ENCODE results near the gene FBXL7.

Gene FBXL7

DNA sequence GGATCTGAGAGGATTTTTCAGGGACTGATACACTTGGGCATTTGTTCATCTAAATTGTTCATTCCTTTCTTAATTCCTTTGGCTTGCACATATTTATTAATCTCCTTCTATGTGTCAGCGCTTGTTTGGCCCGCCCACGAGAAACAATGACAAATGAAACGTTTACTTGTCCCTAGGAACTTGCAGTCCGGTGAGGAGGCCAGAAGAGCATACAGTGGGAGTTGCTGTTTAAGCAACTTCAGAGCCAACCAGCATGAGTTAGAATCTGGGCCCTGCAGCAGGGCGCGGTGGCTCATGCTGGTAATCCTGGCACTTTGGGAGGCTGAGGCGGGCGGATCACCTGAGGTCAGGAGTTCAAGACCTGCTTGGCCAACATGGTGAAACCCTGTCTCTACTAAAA is 18.8 kb downstream of the FBXL7 start:
- no peaks in the 10 kb centered on the region for H3K9me2 ChIP-seq (replicated peaks; ENCODE audit: control insufficient read depth, low read length)
- TF ChIP-seq EZH2phosphoT487 (IDR thresholded peaks at IDR 0.05; ENCODE audit: borderline replicate concordance, low read length), result no peak
- TF ChIP-seq, protein P1, sequence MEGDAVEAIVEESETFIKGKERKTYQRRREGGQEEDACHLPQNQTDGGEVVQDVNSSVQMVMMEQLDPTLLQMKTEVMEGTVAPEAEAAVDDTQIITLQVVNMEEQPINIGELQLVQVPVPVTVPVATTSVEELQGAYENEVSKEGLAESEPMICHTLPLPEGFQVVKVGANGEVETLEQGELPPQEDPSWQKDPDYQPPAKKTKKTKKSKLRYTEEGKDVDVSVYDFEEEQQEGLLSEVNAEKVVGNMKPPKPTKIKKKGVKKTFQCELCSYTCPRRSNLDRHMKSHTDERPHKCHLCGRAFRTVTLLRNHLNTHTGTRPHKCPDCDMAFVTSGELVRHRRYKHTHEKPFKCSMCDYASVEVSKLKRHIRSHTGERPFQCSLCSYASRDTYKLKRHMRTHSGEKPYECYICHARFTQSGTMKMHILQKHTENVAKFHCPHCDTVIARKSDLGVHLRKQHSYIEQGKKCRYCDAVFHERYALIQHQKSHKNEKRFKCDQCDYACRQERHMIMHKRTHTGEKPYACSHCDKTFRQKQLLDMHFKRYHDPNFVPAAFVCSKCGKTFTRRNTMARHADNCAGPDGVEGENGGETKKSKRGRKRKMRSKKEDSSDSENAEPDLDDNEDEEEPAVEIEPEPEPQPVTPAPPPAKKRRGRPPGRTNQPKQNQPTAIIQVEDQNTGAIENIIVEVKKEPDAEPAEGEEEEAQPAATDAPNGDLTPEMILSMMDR (IDR thresholded peaks at IDR 0.05; ENCODE audit: low read depth, low read length, poor library complexity, severe bottlenecking), result no peak
- H3K79me2 ChIP-seq (ENCODE audit: control insufficient read depth, low read length), result no peaks in the 10 kb centered on the region
- no peak overlapping the region for H3K4me3 ChIP-seq (ENCODE audit: low read length)
- H3K9me3 ChIP-seq (ENCODE audit: control insufficient read depth, insufficient read depth, low read length), result no peaks in the 10 kb centered on the region
- H3K27me3 ChIP-seq (ENCODE audit: control insufficient read depth, low read length), result no peaks in the 10 kb centered on the region
- no peaks in the 10 kb centered on the region for H3K4me1 ChIP-seq (ENCODE audit: control insufficient read depth, low read length)
- no peaks in the 10 kb centered on the region for H4K20me1 ChIP-seq (ENCODE audit: control insufficient read depth, insufficient read depth, low read depth, low read length)
- no peaks in the 10 kb centered on the region for H3F3A ChIP-seq (ENCODE audit: control insufficient read depth, insufficient read depth)
- no peaks in the 10 kb centered on the region for H3K36me3 ChIP-seq (ENCODE audit: control insufficient read depth, low read length)
- no peak overlapping the region for H3K27ac ChIP-seq (ENCODE audit: low read depth, low read length)
- H3K4me2 ChIP-seq (ENCODE audit: low read length), result no peak overlapping the region

DNA sequence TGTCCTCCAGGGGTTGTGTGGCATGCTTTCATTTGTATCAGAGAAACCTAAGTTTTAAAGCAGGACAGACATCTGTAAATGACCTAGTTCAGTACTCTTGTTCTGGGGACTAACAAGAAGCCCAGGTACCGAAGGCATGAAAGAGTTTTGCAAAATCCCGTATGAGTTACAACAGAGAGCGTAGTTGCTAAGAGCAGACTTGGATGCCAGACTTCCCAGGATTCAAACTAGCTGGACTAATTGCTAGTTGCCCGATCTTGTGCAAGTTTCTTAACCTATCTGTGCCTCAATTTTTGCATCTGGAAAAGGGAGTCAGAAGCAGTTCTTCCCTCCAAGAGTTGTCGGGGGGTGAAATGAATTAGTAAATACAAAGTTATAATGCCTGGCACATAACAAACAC is 20.9 kb downstream of the FBXL7 start:
- Histone ChIP-seq H3K4me2 (ENCODE audit: low read length) (no peak overlapping the region), H3K27ac (ENCODE audit: low read depth, low read length) (no peak overlapping the region), H3K4me1 (ENCODE audit: control insufficient read depth, low read length) (no peaks in the 10 kb centered on the region), H3F3A (ENCODE audit: control insufficient read depth, insufficient read depth) (no peaks in the 10 kb centered on the region), H3K27me3 (ENCODE audit: control insufficient read depth, low read length) (no peaks in the 10 kb centered on the region), H3K4me3 (ENCODE audit: low read length) (no peak overlapping the region), H4K20me1 (ENCODE audit: control insufficient read depth, insufficient read depth, low read depth, low read length) (no peaks in the 10 kb centered on the region), H3K9me2 (replicated peaks; ENCODE audit: control insufficient read depth, low read length) (no peaks in the 10 kb centered on the region), H3K36me3 (ENCODE audit: control insufficient read depth, low read length) (no peaks in the 10 kb centered on the region), H3K9me3 (ENCODE audit: control insufficient read depth, insufficient read depth, low read length) (no peaks in the 10 kb centered on the region; the same call in 1 of the 2 replicates), H3K79me2 (ENCODE audit: control insufficient read depth, low read length) (no peaks in the 10 kb centered on the region)
- TF ChIP-seq, protein P1 (IDR thresholded peaks at IDR 0.05; ENCODE audit: low read depth, low read length, poor library complexity, severe bottlenecking), result no peak
- no peak for TF ChIP-seq EZH2phosphoT487 (IDR thresholded peaks at IDR 0.05; ENCODE audit: borderline replicate concordance, low read length)

- Histone ChIP-seq H3K4me2 (ENCODE audit: low read length) (no peak overlapping the region), H3K79me2 (ENCODE audit: control insufficient read depth, low read length) (no peaks in the 10 kb centered on the region), H3K9me2 (replicated peaks; ENCODE audit: control insufficient read depth, low read length) (no peaks in the 10 kb centered on the region), H3K9me3 (ENCODE audit: control insufficient read depth, insufficient read depth, low read length) (no peaks in the 10 kb centered on the region; the same call in 1 of the 2 replicates), H3K4me1 (ENCODE audit: control insufficient read depth, low read length) (no peaks in the 10 kb centered on the region), H3K36me3 (ENCODE audit: control insufficient read depth, low read length) (no peaks in the 10 kb centered on the region), H3K27ac (ENCODE audit: low read depth, low read length) (no peak overlapping the region), H3F3A (ENCODE audit: control insufficient read depth, insufficient read depth) (no peaks in the 10 kb centered on the region), H3K27me3 (ENCODE audit: control insufficient read depth, low read length) (no peaks in the 10 kb centered on the region), H3K4me3 (ENCODE audit: low read length) (no peak overlapping the region), H4K20me1 (ENCODE audit: control insufficient read depth, insufficient read depth, low read depth, low read length) (no peaks in the 10 kb centered on the region)
- TF ChIP-seq, protein P1 (IDR thresholded peaks at IDR 0.05; ENCODE audit: low read depth, low read length, poor library complexity, severe bottlenecking), result no peak
- no peak for TF ChIP-seq EZH2phosphoT487 (IDR thresholded peaks at IDR 0.05; ENCODE audit: borderline replicate concordance, low read length)
Measured at GRCh38 chr5:15521381-15522186, 21.6 kb downstream of the FBXL7 start.
